K562 (cell line): ENCODE measurements around the gene ZNF775. TPM values are rescaled to one million over a fixed set of nuclear protein-coding genes. Genes with fewer than 3 reads are reported as not detected.

Experiments
- HDGF ChIP-seq: fragments of 450-650 bp; IDR thresholded peaks from 2 replicates; pipeline ENCODE4 v1.6.1; 2016
- KDM2B ChIP-seq: fragments of 250-450 bp; sonication (Bioruptor Pico); IDR thresholded peaks from 2 replicates; pipeline ENCODE4 v1.8.0; 2021; ENCODE audit warnings: mild to moderate bottlenecking, moderate library complexity
- TAF15 ChIP-seq: fragments of 200-400 bp; formaldehyde crosslinking; IDR thresholded peaks from 2 replicates; pipeline ENCODE4 v1.6.1; 2017; ENCODE audit warnings: mild to moderate bottlenecking, low read depth, low read length, moderate library complexity
- polyA plus RNA-seq, 8 experiments: library from polyadenylated mRNA; depleted of rRNA in 4 of 8; stranded (reverse) in 5 of 8; unstranded in 3 of 8; fragments of >200 nt; fragmentation: Nextera tagmentation in 2 of 8; fragmentation: Illumina TruSeq in 1 of 8; extraction: Ambion mirVana in 2 of 8; extraction: Trizol in 1 of 8; gene quantifications; 2 replicates each; pipeline versions ENCODE4 v1.2.1 to v1.2.3, GENCODE V29; 2011 to 2014; ENCODE audit warnings: inconsistent platforms in 1 of 8, missing spikeins in 1 of 8
- total RNA-seq, 7 experiments: library from RNA; depleted of rRNA in 6 of 7; stranded (reverse); fragments of >200 nt in 6 of 7; fragmentation: Illumina TruSeq in 2 of 7; extraction: Trizol in 2 of 7; gene quantifications; 2 replicates each; pipeline versions ENCODE4 v1.2.1 to v1.2.3, GENCODE V29; 2011 to 2021; ENCODE audit warnings: low replicate concordance in 1 of 7
- TF ChIP-seq, protein P1 (sequence below): fragments of 200-600 bp; sonication (generic); IDR thresholded peaks from one replicate; pipeline ENCODE4 v1.6.1; 2012; ENCODE audit warnings: mild to moderate bottlenecking, low read depth, low read length, inconsistent platforms
- TF ChIP-seq, protein P2 (sequence below), 2 experiments: fragments of 450-650 bp; IDR thresholded peaks; 2 replicates each; pipeline ENCODE4 v1.6.1; 2016; ENCODE audit warnings: mild to moderate bottlenecking in 2 of 2, borderline replicate concordance in 1 of 2, low read depth in 1 of 2, moderate library complexity in 1 of 2

ZNF775 gene
- total and polyA plus RNA-seq, 9 of the 15 experiments (the other 6 are each of a cell fraction or from before 2014, with no cell fraction given): 0.04 to 18.7 (median 4.9) TPM

DNA sequence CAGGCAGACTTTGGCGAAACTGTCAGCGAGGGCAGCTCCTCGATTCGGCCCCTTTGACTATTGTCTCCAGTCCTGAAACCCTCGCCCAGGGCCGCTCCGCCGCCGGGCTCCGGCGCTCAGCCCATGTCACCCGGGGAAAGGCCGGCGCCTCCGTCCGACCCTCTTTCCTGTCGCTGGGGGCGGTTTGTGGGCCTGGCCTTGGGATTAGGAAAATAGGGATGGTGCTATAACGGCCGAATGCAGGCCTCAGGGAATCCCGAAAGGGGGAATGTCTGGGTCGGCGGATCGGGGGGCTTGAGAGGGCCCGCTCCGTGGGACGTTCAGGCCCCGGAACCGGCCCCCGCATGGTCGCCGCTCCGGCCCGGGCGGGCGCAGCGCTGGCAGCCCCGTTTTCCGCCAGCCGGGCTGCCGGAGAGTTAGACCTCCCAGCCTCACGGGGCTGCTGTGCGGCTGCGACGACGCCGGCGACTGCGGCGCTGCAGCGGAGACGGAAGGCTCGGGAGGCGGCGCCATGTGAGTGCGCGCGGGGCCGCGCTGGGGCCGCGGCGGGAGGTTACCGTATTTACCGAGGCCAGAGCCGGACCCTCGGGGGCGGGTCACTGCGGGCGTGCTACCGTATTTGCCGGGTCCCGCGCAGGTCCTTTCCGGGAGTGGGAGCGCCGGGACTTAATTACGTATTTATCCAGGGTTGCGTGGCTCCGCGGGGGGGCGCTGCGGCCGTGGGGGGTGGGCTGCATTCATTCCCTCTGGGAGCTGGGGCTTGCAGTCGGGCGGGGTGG lies 25.9 kb downstream of the ZNF775 start (continued):
- no peak for TF ChIP-seq HDGF
- no peak for TF ChIP-seq TAF15
- TF ChIP-seq, protein P1, sequence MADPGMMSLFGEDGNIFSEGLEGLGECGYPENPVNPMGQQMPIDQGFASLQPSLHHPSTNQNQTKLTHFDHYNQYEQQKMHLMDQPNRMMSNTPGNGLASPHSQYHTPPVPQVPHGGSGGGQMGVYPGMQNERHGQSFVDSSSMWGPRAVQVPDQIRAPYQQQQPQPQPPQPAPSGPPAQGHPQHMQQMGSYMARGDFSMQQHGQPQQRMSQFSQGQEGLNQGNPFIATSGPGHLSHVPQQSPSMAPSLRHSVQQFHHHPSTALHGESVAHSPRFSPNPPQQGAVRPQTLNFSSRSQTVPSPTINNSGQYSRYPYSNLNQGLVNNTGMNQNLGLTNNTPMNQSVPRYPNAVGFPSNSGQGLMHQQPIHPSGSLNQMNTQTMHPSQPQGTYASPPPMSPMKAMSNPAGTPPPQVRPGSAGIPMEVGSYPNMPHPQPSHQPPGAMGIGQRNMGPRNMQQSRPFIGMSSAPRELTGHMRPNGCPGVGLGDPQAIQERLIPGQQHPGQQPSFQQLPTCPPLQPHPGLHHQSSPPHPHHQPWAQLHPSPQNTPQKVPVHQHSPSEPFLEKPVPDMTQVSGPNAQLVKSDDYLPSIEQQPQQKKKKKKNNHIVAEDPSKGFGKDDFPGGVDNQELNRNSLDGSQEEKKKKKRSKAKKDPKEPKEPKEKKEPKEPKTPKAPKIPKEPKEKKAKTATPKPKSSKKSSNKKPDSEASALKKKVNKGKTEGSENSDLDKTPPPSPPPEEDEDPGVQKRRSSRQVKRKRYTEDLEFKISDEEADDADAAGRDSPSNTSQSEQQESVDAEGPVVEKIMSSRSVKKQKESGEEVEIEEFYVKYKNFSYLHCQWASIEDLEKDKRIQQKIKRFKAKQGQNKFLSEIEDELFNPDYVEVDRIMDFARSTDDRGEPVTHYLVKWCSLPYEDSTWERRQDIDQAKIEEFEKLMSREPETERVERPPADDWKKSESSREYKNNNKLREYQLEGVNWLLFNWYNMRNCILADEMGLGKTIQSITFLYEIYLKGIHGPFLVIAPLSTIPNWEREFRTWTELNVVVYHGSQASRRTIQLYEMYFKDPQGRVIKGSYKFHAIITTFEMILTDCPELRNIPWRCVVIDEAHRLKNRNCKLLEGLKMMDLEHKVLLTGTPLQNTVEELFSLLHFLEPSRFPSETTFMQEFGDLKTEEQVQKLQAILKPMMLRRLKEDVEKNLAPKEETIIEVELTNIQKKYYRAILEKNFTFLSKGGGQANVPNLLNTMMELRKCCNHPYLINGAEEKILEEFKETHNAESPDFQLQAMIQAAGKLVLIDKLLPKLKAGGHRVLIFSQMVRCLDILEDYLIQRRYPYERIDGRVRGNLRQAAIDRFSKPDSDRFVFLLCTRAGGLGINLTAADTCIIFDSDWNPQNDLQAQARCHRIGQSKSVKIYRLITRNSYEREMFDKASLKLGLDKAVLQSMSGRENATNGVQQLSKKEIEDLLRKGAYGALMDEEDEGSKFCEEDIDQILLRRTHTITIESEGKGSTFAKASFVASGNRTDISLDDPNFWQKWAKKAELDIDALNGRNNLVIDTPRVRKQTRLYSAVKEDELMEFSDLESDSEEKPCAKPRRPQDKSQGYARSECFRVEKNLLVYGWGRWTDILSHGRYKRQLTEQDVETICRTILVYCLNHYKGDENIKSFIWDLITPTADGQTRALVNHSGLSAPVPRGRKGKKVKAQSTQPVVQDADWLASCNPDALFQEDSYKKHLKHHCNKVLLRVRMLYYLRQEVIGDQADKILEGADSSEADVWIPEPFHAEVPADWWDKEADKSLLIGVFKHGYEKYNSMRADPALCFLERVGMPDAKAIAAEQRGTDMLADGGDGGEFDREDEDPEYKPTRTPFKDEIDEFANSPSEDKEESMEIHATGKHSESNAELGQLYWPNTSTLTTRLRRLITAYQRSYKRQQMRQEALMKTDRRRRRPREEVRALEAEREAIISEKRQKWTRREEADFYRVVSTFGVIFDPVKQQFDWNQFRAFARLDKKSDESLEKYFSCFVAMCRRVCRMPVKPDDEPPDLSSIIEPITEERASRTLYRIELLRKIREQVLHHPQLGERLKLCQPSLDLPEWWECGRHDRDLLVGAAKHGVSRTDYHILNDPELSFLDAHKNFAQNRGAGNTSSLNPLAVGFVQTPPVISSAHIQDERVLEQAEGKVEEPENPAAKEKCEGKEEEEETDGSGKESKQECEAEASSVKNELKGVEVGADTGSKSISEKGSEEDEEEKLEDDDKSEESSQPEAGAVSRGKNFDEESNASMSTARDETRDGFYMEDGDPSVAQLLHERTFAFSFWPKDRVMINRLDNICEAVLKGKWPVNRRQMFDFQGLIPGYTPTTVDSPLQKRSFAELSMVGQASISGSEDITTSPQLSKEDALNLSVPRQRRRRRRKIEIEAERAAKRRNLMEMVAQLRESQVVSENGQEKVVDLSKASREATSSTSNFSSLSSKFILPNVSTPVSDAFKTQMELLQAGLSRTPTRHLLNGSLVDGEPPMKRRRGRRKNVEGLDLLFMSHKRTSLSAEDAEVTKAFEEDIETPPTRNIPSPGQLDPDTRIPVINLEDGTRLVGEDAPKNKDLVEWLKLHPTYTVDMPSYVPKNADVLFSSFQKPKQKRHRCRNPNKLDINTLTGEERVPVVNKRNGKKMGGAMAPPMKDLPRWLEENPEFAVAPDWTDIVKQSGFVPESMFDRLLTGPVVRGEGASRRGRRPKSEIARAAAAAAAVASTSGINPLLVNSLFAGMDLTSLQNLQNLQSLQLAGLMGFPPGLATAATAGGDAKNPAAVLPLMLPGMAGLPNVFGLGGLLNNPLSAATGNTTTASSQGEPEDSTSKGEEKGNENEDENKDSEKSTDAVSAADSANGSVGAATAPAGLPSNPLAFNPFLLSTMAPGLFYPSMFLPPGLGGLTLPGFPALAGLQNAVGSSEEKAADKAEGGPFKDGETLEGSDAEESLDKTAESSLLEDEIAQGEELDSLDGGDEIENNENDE: peak; percentile 99
- TF ChIP-seq KDM2B (CRISPR knock-in tag): peak; percentile 85
- TF ChIP-seq, protein P2, sequence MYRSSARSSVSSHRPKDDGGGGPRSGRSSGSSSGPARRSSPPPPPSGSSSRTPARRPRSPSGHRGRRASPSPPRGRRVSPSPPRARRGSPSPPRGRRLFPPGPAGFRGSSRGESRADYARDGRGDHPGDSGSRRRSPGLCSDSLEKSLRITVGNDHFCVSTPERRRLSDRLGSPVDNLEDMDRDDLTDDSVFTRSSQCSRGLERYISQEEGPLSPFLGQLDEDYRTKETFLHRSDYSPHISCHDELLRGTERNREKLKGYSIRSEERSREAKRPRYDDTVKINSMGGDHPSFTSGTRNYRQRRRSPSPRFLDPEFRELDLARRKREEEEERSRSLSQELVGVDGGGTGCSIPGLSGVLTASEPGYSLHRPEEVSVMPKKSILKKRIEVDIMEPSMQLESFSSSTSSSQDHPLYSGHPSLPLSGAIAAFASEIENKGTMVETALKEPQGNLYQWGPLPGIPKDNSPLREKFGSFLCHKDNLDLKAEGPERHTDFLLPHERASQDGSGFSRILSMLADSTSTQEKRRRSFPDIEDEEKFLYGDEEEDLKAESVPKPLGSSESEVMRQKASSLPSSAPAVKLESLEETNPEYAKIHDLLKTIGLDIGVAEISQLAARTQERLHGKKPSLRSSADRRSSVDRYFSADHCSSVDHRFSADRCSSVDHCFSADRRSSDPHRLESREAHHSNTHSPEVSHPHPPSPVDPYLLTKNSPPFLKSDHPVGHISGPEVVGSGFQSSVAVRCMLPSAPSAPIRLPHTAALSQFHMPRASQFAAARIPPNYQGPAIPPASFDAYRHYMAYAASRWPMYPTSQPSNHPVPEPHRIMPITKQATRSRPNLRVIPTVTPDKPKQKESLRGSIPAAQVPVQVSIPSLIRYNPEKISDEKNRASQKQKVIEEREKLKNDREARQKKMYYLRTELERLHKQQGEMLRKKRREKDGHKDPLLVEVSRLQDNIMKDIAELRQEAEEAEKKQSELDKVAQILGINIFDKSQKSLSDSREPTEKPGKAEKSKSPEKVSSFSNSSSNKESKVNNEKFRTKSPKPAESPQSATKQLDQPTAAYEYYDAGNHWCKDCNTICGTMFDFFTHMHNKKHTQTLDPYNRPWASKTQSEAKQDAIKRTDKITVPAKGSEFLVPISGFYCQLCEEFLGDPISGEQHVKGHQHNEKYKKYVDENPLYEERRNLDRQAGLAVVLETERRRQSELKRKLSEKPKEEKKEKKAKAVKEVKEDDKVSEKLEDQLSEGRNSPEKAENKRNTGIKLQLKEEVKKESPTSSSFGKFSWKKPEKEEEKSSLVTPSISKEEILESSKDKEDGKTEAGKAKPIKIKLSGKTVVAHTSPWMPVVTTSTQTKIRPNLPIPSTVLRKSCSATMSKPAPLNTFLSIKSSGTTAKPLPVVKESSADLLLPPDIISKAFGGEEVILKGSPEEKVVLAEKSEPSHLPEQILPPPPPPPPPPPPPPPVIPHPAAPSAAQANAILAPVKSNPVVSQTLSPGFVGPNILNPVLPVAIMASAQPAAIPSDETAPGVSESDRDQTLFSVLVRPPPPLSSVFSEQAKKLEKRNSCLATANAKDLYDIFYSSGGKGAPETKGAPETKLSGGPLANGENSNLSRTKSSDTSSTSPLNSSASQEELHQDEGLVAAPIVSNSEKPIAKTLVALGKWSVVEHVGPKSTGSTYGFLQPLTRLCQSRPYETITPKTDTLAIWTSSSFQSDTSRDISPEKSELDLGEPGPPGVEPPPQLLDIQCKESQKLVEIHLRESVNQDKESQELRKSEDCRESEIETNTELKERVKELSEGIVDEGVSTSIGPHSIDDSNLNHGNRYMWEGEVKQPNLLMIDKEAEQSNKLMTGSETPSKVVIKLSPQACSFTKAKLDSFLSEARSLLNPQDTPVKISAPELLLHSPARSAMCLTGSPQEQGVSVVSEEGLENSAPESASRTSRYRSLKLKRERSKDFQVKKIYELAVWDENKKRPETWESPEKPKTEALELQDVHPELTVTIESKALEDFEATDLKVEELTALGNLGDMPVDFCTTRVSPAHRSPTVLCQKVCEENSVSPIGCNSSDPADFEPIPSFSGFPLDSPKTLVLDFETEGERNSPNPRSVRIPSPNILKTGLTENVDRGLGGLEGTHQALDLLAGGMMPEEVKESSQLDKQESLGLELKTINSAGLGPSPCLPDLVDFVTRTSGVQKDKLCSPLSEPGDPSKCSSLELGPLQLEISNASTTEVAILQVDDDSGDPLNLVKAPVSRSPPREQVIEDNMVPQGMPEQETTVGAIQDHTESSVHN (IDR thresholded peaks at IDR 0.05; ENCODE audit: borderline replicate concordance in 1 of 2, low read depth in 1 of 2): no peak
